ENCODE data around the gene KIAA1671. TPM values are rescaled to one million over a fixed set of nuclear protein-coding genes. Genes with fewer than 3 reads are reported as not detected.

KIAA1671 gene
- polyA plus RNA-seq, 1 of the 3 experiments (the other 2 are of a cell fraction), result 7.4 TPM

- ChIA-PET POLR2A (no interaction called here), CTCF (interaction anchor here (0.7 to 3.3 kb wide), 16 partner anchors 11 to 1129 kb away, joined by 3 to 42 read pairs (median 9); no protein-coding TSS in a partner anchor)
- H3K9me2 ChIP-seq, result no peaks in the 10 kb centered on the region
- H2AFZ ChIP-seq (ENCODE audit: low read depth), result no peak overlapping the region
- H3K4me1 ChIP-seq (ENCODE audit: control insufficient read depth in 1 of 2, insufficient read depth in 2 of 2, low read depth in 1 of 2, low read length in 1 of 2), result no peaks in the 10 kb centered on the region
- H3K9ac ChIP-seq, result no peak overlapping the region
- no peak overlapping the region for H3K4me3 ChIP-seq (ENCODE audit: low read depth in 2 of 2, low read length in 1 of 2)
- no peak overlapping the region for H3K27ac ChIP-seq (ENCODE audit: low read depth in 2 of 2, low read length in 1 of 2)
- H3K4me2 ChIP-seq, result no peak overlapping the region
- WGBS (ENCODE audit: low lambda C conversion rate), result no CpG with 5 or more reads among the region's 7 CpGs
- peaks cover 7% of the 10 kb centered on the region; the same call in 1 of the 2 replicates for H4K20me1 ChIP-seq (ENCODE audit: insufficient read depth)
- DNase-seq, result no peak
- H3K36me3 ChIP-seq (replicated peaks in 1 of 2; ENCODE audit: control insufficient read depth in 1 of 2, insufficient read depth in 2 of 2, low read length in 1 of 2), result peaks cover 7 to 15% of the 10 kb centered on the region in 2 experiments
- no peaks in the 10 kb centered on the region for H3F3A ChIP-seq (replicated peaks; ENCODE audit: insufficient read depth)
- no peaks in the 10 kb centered on the region for H3K27me3 ChIP-seq (ENCODE audit: insufficient read depth)
- H3K79me2 ChIP-seq (ENCODE audit: insufficient read depth), result no peaks in the 10 kb centered on the region
- TF ChIP-seq RCOR1 (IDR thresholded peaks at IDR 0.05; ENCODE audit: low read length) (no peak), RAD21 (IDR thresholded peaks at IDR 0.05; ENCODE audit: low read length) (no peak), CHD2 (IDR thresholded peaks at IDR 0.05; ENCODE audit: low read length, partially characterized antibody) (no peak), NRF1 (IDR thresholded peaks at IDR 0.05; ENCODE audit: low read depth, low read length) (no peak), MEF2A (IDR thresholded peaks at IDR 0.05; ENCODE audit: borderline replicate concordance, low read depth) (no peak), YY1 (IDR thresholded peaks at IDR 0.05; ENCODE audit: low read depth) (no peak), SMC3 (IDR thresholded peaks at IDR 0.05; ENCODE audit: low read depth, low read length) (no peak), PBX3 (IDR thresholded peaks at IDR 0.05) (no peak), SIN3A (IDR thresholded peaks at IDR 0.05; ENCODE audit: borderline replicate concordance, low read depth, low read length) (no peak), FOXJ3 (CRISPR knock-in tag; IDR thresholded peaks at IDR 0.05) (no peak), TEAD4 (IDR thresholded peaks at IDR 0.05; ENCODE audit: borderline replicate concordance, insufficient read depth) (no peak), GATA2 (CRISPR knock-in tag; IDR thresholded peaks at IDR 0.05) (no peak), RXRA (IDR thresholded peaks at IDR 0.05; ENCODE audit: borderline replicate concordance, low read depth) (no peak)
- TF ChIP-seq, protein P1, sequence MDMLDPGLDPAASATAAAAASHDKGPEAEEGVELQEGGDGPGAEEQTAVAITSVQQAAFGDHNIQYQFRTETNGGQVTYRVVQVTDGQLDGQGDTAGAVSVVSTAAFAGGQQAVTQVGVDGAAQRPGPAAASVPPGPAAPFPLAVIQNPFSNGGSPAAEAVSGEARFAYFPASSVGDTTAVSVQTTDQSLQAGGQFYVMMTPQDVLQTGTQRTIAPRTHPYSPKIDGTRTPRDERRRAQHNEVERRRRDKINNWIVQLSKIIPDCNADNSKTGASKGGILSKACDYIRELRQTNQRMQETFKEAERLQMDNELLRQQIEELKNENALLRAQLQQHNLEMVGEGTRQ (IDR thresholded peaks at IDR 0.05; ENCODE audit: borderline replicate concordance, low read depth, low read length), result no peak
- TF ChIP-seq, protein P2, sequence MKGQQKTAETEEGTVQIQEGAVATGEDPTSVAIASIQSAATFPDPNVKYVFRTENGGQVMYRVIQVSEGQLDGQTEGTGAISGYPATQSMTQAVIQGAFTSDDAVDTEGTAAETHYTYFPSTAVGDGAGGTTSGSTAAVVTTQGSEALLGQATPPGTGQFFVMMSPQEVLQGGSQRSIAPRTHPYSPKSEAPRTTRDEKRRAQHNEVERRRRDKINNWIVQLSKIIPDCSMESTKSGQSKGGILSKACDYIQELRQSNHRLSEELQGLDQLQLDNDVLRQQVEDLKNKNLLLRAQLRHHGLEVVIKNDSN (IDR thresholded peaks at IDR 0.05; ENCODE audit: borderline replicate concordance, low read depth), result no peak
- H3K9me3 ChIP-seq, result no peaks in the 10 kb centered on the region
These were observed 248.5 kb downstream of the KIAA1671 start for GRCh38 chr22:25200967-25201366.
